Lung (tissue), 12 donors: Measurements from ENCODE around the gene FGF1. TPM values are rescaled to one million over a fixed set of nuclear protein-coding genes. Genes with fewer than 3 reads are reported as not detected.

Source experiments
- ATAC-seq: fragments of 200-7000 bp; cut with Tn5 transposase; one replicate; pipeline ENCODE4 v1.9.1; 2020; ENCODE audit warnings: moderate number of reproducible peaks; ENCODE audit not compliant: insufficient read depth, low FRiP score
- DNase-seq, 3 donors: peaks; one replicate each; pipeline ENCODE4 v3.0.0-alpha.2; 2013 to 2017
- H3K27ac ChIP-seq, 2 donors: one replicate each; pipeline ENCODE4 v1.5.1; 2013; ENCODE audit warnings: mild to moderate bottlenecking in 2 of 2, moderate library complexity in 2 of 2, control low read depth in 1 of 2, inconsistent platforms in 1 of 2, low read depth in 1 of 2, low read length in 1 of 2
- H3K27me3 ChIP-seq, 3 donors: one replicate each; pipeline ENCODE4 v1.5.1; 2013; ENCODE audit warnings: low read length in 2 of 3; ENCODE audit not compliant: control insufficient read depth in 3 of 3, insufficient read depth in 3 of 3
- H3K36me3 ChIP-seq, 4 donors: one replicate each; pipeline ENCODE4 v1.5.1; 2013; ENCODE audit warnings: low read length in 4 of 4, mild to moderate bottlenecking in 1 of 4, moderate library complexity in 1 of 4; ENCODE audit not compliant: control insufficient read depth in 4 of 4, insufficient read depth in 4 of 4
- H3K4me1 ChIP-seq, 5 donors: one replicate each; pipeline ENCODE4 v1.5.1; 2013; ENCODE audit warnings: low read length in 5 of 5, mild to moderate bottlenecking in 2 of 5, moderate library complexity in 1 of 5; ENCODE audit not compliant: control insufficient read depth in 5 of 5, insufficient read depth in 5 of 5
- H3K4me3 ChIP-seq: one replicate; pipeline ENCODE4 v1.5.1; 2013; ENCODE audit warnings: mild to moderate bottlenecking, control low read depth, moderate library complexity
- H3K9ac ChIP-seq, 2 donors: one replicate each; pipeline ENCODE4 v1.5.1; 2013; ENCODE audit warnings: low read length in 2 of 2, control low read depth in 1 of 2; ENCODE audit not compliant: insufficient read depth in 1 of 2
- H3K9me3 ChIP-seq, 4 donors: one replicate each; pipeline ENCODE4 v1.5.1; 2013; ENCODE audit warnings: low read length in 3 of 4, mild to moderate bottlenecking in 1 of 4, moderate library complexity in 1 of 4; ENCODE audit not compliant: control insufficient read depth in 4 of 4, insufficient read depth in 3 of 4
- CTCF ChIP-seq: IDR thresholded peaks from 2 replicates; pipeline ENCODE4 v1.5.1; 2012; ENCODE audit warnings: mild to moderate bottlenecking; ENCODE audit errors: control extremely low read depth, extremely low read depth
- WGBS, 2 donors: extraction: QIAGEN DNeasy Blood & Tissue Kit; methylation state at CpG; one replicate each; pipeline ENCODE4 v1.1.7; 2013; 5-methylcytosine and 5-hydroxymethylcytosine counted together
- polyA plus RNA-seq, 2 donors: library from polyadenylated mRNA; stranded (reverse); fragments of 200-250 nt; gene quantifications; one replicate each; pipeline ENCODE4 v1.2.1, GENCODE V29; 2013
- total RNA-seq, 2 donors: library from RNA; depleted of rRNA in 1 of 2; stranded (reverse); fragments of >200 nt in 1 of 2; gene quantifications; one replicate each; pipeline ENCODE4 v1.2.1, GENCODE V29; 2014 to 2021
- donor health status: control.
- donor health status: control.
- donor health status: Bipolar disorder and iron deficiency.
- donor health status: healthy.
- donor health status: DM: yes; HTN: yes; CAD: no.

FGF1 gene
- total and polyA plus RNA-seq, 4 donors: 0.47 to 1.4 (median 1.0) TPM

- 76 to 82% methylated on average over 8 of the region's 8 CpGs for WGBS, 2 donors
- Histone ChIP-seq H3K4me3 (no peak overlapping the region), H3K36me3 (no peaks in the 10 kb centered on the region), H3K9ac (no peak overlapping the region), H3K4me1 (peaks cover 0 to 5% (median 3%) of the 10 kb centered on the region in 5 donors), H3K9me3 (no peaks in the 10 kb centered on the region), H3K27me3 (no peaks in the 10 kb centered on the region), H3K27ac (no peak overlapping the region)
- DNase-seq (no peak), ATAC-seq (no peak)
- TF ChIP-seq CTCF: no peak
Observed at GRCh38 chr5:142634216-142635011, 51.5 kb downstream of the FGF1 start.

- no peaks in the 10 kb centered on the region for H3K9me3 ChIP-seq
- H3K4me3 ChIP-seq: no peak overlapping the region
- H3K27me3 ChIP-seq: no peaks in the 10 kb centered on the region
- H3K36me3 ChIP-seq: no peaks in the 10 kb centered on the region
- peaks cover 0 to 13% (median 4%) of the 10 kb centered on the region in 5 donors for H3K4me1 ChIP-seq
- H3K9ac ChIP-seq: no peak overlapping the region
- TF ChIP-seq CTCF: no peak
- no peak for DNase-seq
- H3K27ac ChIP-seq: no peak overlapping the region
- ATAC-seq: no peak
- 68 to 83% methylated on average over 7 of the region's 7 CpGs for WGBS, 2 donors
Observed at GRCh38 chr5:142630927-142631539, 54.9 kb downstream of the FGF1 start.

GRCh38 chr5:142627383-142628217, 58.3 kb downstream of the FGF1 start:
- TF ChIP-seq CTCF: no peak
- 85 to 89% methylated on average over 5 of the region's 5 CpGs for WGBS, 2 donors
- Histone ChIP-seq H3K36me3 (no peaks in the 10 kb centered on the region), H3K4me1 (peaks cover 5 to 19% (median 8%) of the 10 kb centered on the region in 5 donors), H3K9me3 (no peaks in the 10 kb centered on the region), H3K9ac (no peak overlapping the region), H3K4me3 (no peak overlapping the region), H3K27ac (no peak overlapping the region), H3K27me3 (no peaks in the 10 kb centered on the region)
- no peak for DNase-seq
- no peak for ATAC-seq
